Gastroesophageal sphincter (tissue), 4 donors: ENCODE data around the gene RNF11. TPM values are rescaled to one million over a fixed set of nuclear protein-coding genes. Genes with fewer than 3 reads are reported as not detected.
A peak's percentile ranks its signal among the peaks of the same experiment; 100 is the strongest.

ENCODE experiments used
- ATAC-seq: fragments of 150-250 bp; one replicate; pipeline ENCODE4 v1.9.1; 2016; ENCODE audit warnings: mild to moderate bottlenecking, moderate library complexity
- H3K27ac ChIP-seq, 4 donors: fragments of 200-600 bp; sonication (generic) in 3 of 4; 1 replicate in 3 of 4; 2 replicates in 1 of 4; pipeline ENCODE4 v1.5.1; 2016 to 2019
- H3K27me3 ChIP-seq: fragments of 200-600 bp; sonication (generic); one replicate; pipeline ENCODE4 v1.5.1; 2019
- H3K36me3 ChIP-seq, 2 donors: fragments of 200-600 bp; sonication (generic); one replicate each; pipeline ENCODE4 v1.5.1; 2019; ENCODE audit warnings: control low read depth in 1 of 2
- H3K4me1 ChIP-seq, 3 donors: fragments of 200-600 bp; sonication (generic); 1 replicate in 2 of 3; 2 replicates in 1 of 3; pipeline ENCODE4 v1.5.1; 2016 to 2019; ENCODE audit warnings: control low read depth in 2 of 3
- H3K4me3 ChIP-seq, 2 donors: fragments of 200-600 bp; sonication (generic); one replicate each; pipeline ENCODE4 v1.5.1; 2019; ENCODE audit warnings: mild to moderate bottlenecking in 1 of 2, moderate library complexity in 1 of 2
- H3K9me3 ChIP-seq, 3 donors: fragments of 200-600 bp; sonication (generic); one replicate each; pipeline ENCODE4 v1.5.1; 2017 to 2019; ENCODE audit warnings: control low read depth in 2 of 3
- CTCF ChIP-seq, 4 experiments: fragments of 200-600 bp in 2 of 4; fragments of 450-650 bp in 2 of 4; sonication (generic) in 1 of 4; IDR thresholded peaks; one replicate each; pipeline ENCODE4 v1.5.1; 2017 to 2019; ENCODE audit warnings: antibody characterized with exemption in 4 of 4, mild to moderate bottlenecking in 2 of 4, moderate library complexity in 2 of 4
- EP300 ChIP-seq: sonication (generic); formaldehyde crosslinking; IDR thresholded peaks from one replicate; pipeline ENCODE4 v1.6.1; 2017; ENCODE audit warnings: antibody characterized with exemption, mild to moderate bottlenecking
- POLR2A ChIP-seq, 2 donors: fragments of 450-650 bp; IDR thresholded peaks; one replicate each; pipeline ENCODE4 v1.6.1; 2017; ENCODE audit warnings: antibody characterized with exemption in 2 of 2, mild to moderate bottlenecking in 2 of 2, moderate library complexity in 1 of 2
- POLR2AphosphoS5 ChIP-seq: sonication (generic); formaldehyde crosslinking; IDR thresholded peaks from one replicate; pipeline ENCODE4 v1.6.1; 2017; ENCODE audit warnings: antibody characterized with exemption
- WGBS, 2 donors: methylation state at CpG; one replicate each; pipeline ENCODE4 v1.1.5; 2018; ENCODE audit warnings: low coverage in 1 of 2; 5-methylcytosine and 5-hydroxymethylcytosine counted together
- total RNA-seq, 4 donors: library from RNA; depleted of rRNA; stranded (reverse); fragments of >200 nt; gene quantifications; one replicate each; pipeline ENCODE4 v1.1.0, GENCODE V29; 2016

Gene RNF11
- total RNA-seq, 4 donors from 2014 or later: 96.7 to 156 (median 118) TPM

GRCh38 chr1:51234721-51235425 is 1.2 kb upstream of the RNF11 start:
- Histone ChIP-seq H3K9me3 (no peaks in the 10 kb centered on the region), H3K27ac (peak overlapping the region; percentile 80 to 97 (median 94)), H3K36me3 (no peaks in the 10 kb centered on the region), H3K27me3 (no peaks in the 10 kb centered on the region), H3K4me3 (no peak overlapping the region), H3K4me1 (peaks cover 2 to 39% (median 12%) of the 10 kb centered on the region in 3 donors)
- TF ChIP-seq CTCF (IDR thresholded peaks at IDR 0.05) (no peak), POLR2A (IDR thresholded peaks at IDR 0.05) (no peak), EP300 (no peak), POLR2AphosphoS5 (no peak)
- no peak for ATAC-seq
- WGBS, 2 donors: 56 to 83% methylated on average over 5 to 8 of the region's 8 CpGs

GRCh38 chr1:51236531-51237350 is 668 bp downstream of the RNF11 start:
- Histone ChIP-seq H3K27ac (peak overlapping the region; percentile 80 to 97 (median 94)), H3K9me3 (no peaks in the 10 kb centered on the region), H3K36me3 (no peaks in the 10 kb centered on the region), H3K4me3 (peak overlapping the region; percentile 96), H3K4me1 (peaks cover 2 to 57% (median 14%) of the 10 kb centered on the region in 3 donors), H3K27me3 (no peaks in the 10 kb centered on the region)
- no peak for TF ChIP-seq POLR2AphosphoS5
- WGBS, 2 donors: 0% methylated on average over 2 to 5 of the region's 54 CpGs
- peak; percentile 31 for ATAC-seq

GRCh38 chr1:51237351-51238033 is 1.4 kb downstream of the RNF11 start:
- ATAC-seq: no peak
- no peaks in the 10 kb centered on the region for H3K27me3 ChIP-seq
- no peak for TF ChIP-seq POLR2AphosphoS5
- TF ChIP-seq EP300: no peak
- TF ChIP-seq POLR2A (IDR thresholded peaks at IDR 0.05): no peak
- no peak for TF ChIP-seq CTCF (IDR thresholded peaks at IDR 0.05)
- H3K9me3 ChIP-seq: no peaks in the 10 kb centered on the region
- peak overlapping the region; percentile 96 for H3K4me3 ChIP-seq
- WGBS, 2 donors: 1 to 3% methylated on average over 9 of the region's 9 CpGs
- peaks cover 2 to 65% (median 14%) of the 10 kb centered on the region in 3 donors for H3K4me1 ChIP-seq
- H3K27ac ChIP-seq: peak overlapping the region; percentile 80 to 97 (median 94)
- no peaks in the 10 kb centered on the region for H3K36me3 ChIP-seq

GRCh38 chr1:51238034-51238403 is 1.9 kb downstream of the RNF11 start:
- ATAC-seq: no peak
- Histone ChIP-seq H3K36me3 (no peaks in the 10 kb centered on the region), H3K27me3 (no peaks in the 10 kb centered on the region), H3K9me3 (no peaks in the 10 kb centered on the region), H3K4me3 (peak overlapping the region; percentile 96), H3K4me1 (peaks cover 2 to 69% (median 14%) of the 10 kb centered on the region in 3 donors), H3K27ac (peak overlapping the region in 3 of 4 donors; percentile 56 to 95 (median 94))
- 8 to 12% methylated on average over 7 of the region's 7 CpGs for WGBS, 2 donors
- no peak for TF ChIP-seq EP300
- no peak for TF ChIP-seq CTCF (IDR thresholded peaks at IDR 0.05)
- no peak for TF ChIP-seq POLR2AphosphoS5
- TF ChIP-seq POLR2A (IDR thresholded peaks at IDR 0.05): no peak

GRCh38 chr1:51240084-51240483 is 4.0 kb downstream of the RNF11 start:
- H3K9me3 ChIP-seq: no peaks in the 10 kb centered on the region
- 77 to 83% methylated on average over 2 of the region's 2 CpGs for WGBS, 2 donors
- H3K36me3 ChIP-seq: no peaks in the 10 kb centered on the region
- peaks cover 2 to 73% (median 10%) of the 10 kb centered on the region in 3 donors for H3K4me1 ChIP-seq
- TF ChIP-seq POLR2AphosphoS5 (no peak), CTCF (IDR thresholded peaks at IDR 0.05) (no peak), POLR2A (IDR thresholded peaks at IDR 0.05) (no peak), EP300 (no peak)
- ATAC-seq: no peak
- no peak overlapping the region for H3K27ac ChIP-seq
- H3K4me3 ChIP-seq: no peak overlapping the region
- no peaks in the 10 kb centered on the region for H3K27me3 ChIP-seq
